ENCODE measurements around the gene JSRP1.
A peak's percentile ranks its signal among the peaks of the same experiment; 100 is the strongest.

Gene JSRP1

GRCh38 chr19:2230807-2231533, 25.2 kb downstream of the JSRP1 start:
- DNase-seq = no peak

GRCh38 chr19:2230033-2230531, 26.1 kb downstream of the JSRP1 start:
- no peak for DNase-seq

- DNase-seq = no peak
Measured at GRCh38 chr19:2229103-2230032, 26.8 kb downstream of the JSRP1 start.

GRCh38 chr19:2228157-2229030, 27.8 kb downstream of the JSRP1 start:
- no peak for DNase-seq

GRCh38 chr19:2227415-2228156, 28.6 kb downstream of the JSRP1 start:
- no peak for DNase-seq

- no peak for DNase-seq
Measured at GRCh38 chr19:2226840-2227360, 29.3 kb downstream of the JSRP1 start.

- no peak for DNase-seq
Measured at GRCh38 chr19:2226051-2226839, 30.0 kb downstream of the JSRP1 start.

- no peak for DNase-seq
Measured at GRCh38 chr19:2225415-2226050, 30.7 kb downstream of the JSRP1 start.

GRCh38 chr19:2224754-2225349, 31.4 kb downstream of the JSRP1 start:
- no peak for DNase-seq

- no peak for DNase-seq
Measured at GRCh38 chr19:2223959-2224358, 32.3 kb downstream of the JSRP1 start.

GRCh38 chr19:2223391-2223790, 32.8 kb downstream of the JSRP1 start:
- no peak for DNase-seq

- DNase-seq = no peak
Measured at GRCh38 chr19:2221918-2222317, 34.3 kb downstream of the JSRP1 start.

- DNase-seq = no peak
Measured at GRCh38 chr19:2221250-2221831, 34.9 kb downstream of the JSRP1 start.

- DNase-seq = no peak
Measured at GRCh38 chr19:2219726-2220125, 36.5 kb downstream of the JSRP1 start.

- no peak for DNase-seq
Measured at GRCh38 chr19:2217591-2217990, 38.6 kb downstream of the JSRP1 start.

GRCh38 chr19:2216361-2217225, 39.6 kb downstream of the JSRP1 start:
- DNase-seq = no peak

- peak; percentile 31 for DNase-seq
Measured at GRCh38 chr19:2215281-2215751, 40.9 kb downstream of the JSRP1 start.

- no peak for DNase-seq
Measured at GRCh38 chr19:2214251-2214650, 42.0 kb downstream of the JSRP1 start.

GRCh38 chr19:2213799-2214198, 42.4 kb downstream of the JSRP1 start:
- no peak for DNase-seq
